Measurements from ENCODE around the gene ELFN2.

Gene ELFN2

GRCh38 chr22:37375801-37376200, 51.5 kb downstream of the ELFN2 start:
- DNase-seq (ENCODE audit: low read depth) = no peak
- H3K4me3 ChIP-seq (ENCODE audit: low read depth, low read length) = no peak overlapping the region
- no peak for TF ChIP-seq CTCF (IDR thresholded peaks at IDR 0.05; ENCODE audit: low read depth, low read length, missing control alignments)
- in situ Hi-C loops (cut with HindIII; ENCODE audit: low sequenced_read_pairs) = no loop called here

- in situ Hi-C loops (cut with HindIII; ENCODE audit: low sequenced_read_pairs) = no loop called here
- no peak for DNase-seq (ENCODE audit: low read depth)
- H3K4me3 ChIP-seq (ENCODE audit: low read depth, low read length) = no peak overlapping the region
- no peak for TF ChIP-seq CTCF (IDR thresholded peaks at IDR 0.05; ENCODE audit: low read depth, low read length, missing control alignments)
Measured at GRCh38 chr22:37374571-37374970, 52.7 kb downstream of the ELFN2 start.

- in situ Hi-C loops (cut with HindIII; ENCODE audit: low sequenced_read_pairs) = no loop called here
- no peak for DNase-seq (ENCODE audit: low read depth)
- no peak for TF ChIP-seq CTCF (IDR thresholded peaks at IDR 0.05; ENCODE audit: low read depth, low read length, missing control alignments)
- H3K4me3 ChIP-seq (ENCODE audit: low read depth, low read length) = no peak overlapping the region
Measured at GRCh38 chr22:37373451-37373850, 53.8 kb downstream of the ELFN2 start.

DNA sequence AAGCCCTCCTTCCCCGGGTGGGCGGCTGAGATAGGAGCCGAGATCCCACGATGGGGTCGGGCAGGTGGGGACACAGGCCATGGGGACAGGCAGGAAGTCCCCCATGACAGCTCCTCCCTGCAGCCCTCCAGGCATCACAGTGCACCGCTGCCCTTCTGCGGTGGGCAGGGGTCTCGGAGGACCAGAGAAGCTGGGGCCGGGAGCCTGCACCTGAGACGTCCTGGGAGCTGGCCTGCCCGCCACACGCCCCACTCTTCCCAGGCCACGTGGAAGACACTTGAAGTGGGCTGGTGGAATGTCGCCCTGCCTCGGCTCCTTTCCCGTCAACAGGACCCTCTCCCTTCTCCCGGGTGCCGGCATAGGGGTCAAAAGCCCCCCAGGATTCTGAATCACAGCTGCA, 55.4 kb downstream of the ELFN2 start:
- in situ Hi-C loops (cut with HindIII; ENCODE audit: low sequenced_read_pairs) = no loop called here
- H3K4me3 ChIP-seq (ENCODE audit: low read depth, low read length) = no peak overlapping the region
- DNase-seq (ENCODE audit: low read depth) = no peak
- no peak for TF ChIP-seq CTCF (IDR thresholded peaks at IDR 0.05; ENCODE audit: low read depth, low read length, missing control alignments)

DNA sequence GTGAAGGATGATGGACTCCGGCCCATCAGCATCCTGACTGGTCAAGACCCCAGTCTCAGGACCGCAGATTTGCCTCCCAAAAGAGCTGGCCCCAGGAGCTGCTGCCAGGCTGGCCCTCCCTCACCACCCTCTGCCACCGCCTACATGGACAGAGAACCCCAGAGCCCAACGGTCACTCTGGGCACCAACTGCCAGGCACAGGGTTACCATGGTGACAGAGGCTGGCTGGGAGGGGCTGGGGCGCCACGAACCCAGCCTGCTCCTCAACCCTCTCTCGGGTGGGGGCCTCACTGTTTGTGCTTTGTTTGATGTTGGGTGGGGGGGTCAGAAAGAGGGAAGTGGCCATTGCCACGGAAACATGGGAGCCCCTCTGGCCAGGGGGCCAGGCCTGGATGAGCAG, 55.8 kb downstream of the ELFN2 start:
- no peak for DNase-seq (ENCODE audit: low read depth)
- in situ Hi-C loops (cut with HindIII; ENCODE audit: low sequenced_read_pairs) = no loop called here
- H3K4me3 ChIP-seq (ENCODE audit: low read depth, low read length) = no peak overlapping the region
- TF ChIP-seq CTCF (IDR thresholded peaks at IDR 0.05; ENCODE audit: low read depth, low read length, missing control alignments) = no peak

- TF ChIP-seq CTCF (IDR thresholded peaks at IDR 0.05; ENCODE audit: low read depth, low read length, missing control alignments) = no peak
- DNase-seq (ENCODE audit: low read depth) = no peak
- in situ Hi-C loops (cut with HindIII; ENCODE audit: low sequenced_read_pairs) = no loop called here
- no peak overlapping the region for H3K4me3 ChIP-seq (ENCODE audit: low read depth, low read length)
Measured at GRCh38 chr22:37370306-37370979, 56.8 kb downstream of the ELFN2 start.

Measured in astrocyte of the cerebellum (primary cell).